Measurements from ENCODE around the gene CSRNP3. TPM values are rescaled to one million over a fixed set of nuclear protein-coding genes. Genes with fewer than 3 reads are reported as not detected.

CSRNP3 gene
- polyA plus RNA-seq, 1 donor (not counting 4 experiments of a cell fraction or from before 2014, with no cell fraction given): 0.87 TPM

- no peak overlapping the region for H3K27ac ChIP-seq (ENCODE audit: control insufficient read depth, insufficient read depth, low read length)
- FAIRE-seq (no peak), DNase-seq (ENCODE audit: low read depth, low spot score) (no peak)
- no peak overlapping the region for H3K9ac ChIP-seq (ENCODE audit: control insufficient read depth, extremely low read depth, insufficient read depth, low read length)
- no peaks in the 10 kb centered on the region for H3K9me1 ChIP-seq (ENCODE audit: control insufficient read depth, extremely low read depth, insufficient read depth, low read length)
- no peaks in the 10 kb centered on the region for H3K27me3 ChIP-seq (ENCODE audit: control insufficient read depth, extremely low read depth, insufficient read depth, low read length)
- H3K36me3 ChIP-seq (ENCODE audit: control insufficient read depth in 2 of 2, extremely low read depth in 1 of 2, insufficient read depth in 2 of 2, low read length in 2 of 2): no peaks in the 10 kb centered on the region
- no peak overlapping the region for H2AFZ ChIP-seq (ENCODE audit: control insufficient read depth, low read length)
- no peak overlapping the region for H3K4me3 ChIP-seq (ENCODE audit: control insufficient read depth in 2 of 3, extremely low read depth in 1 of 3, insufficient read depth in 2 of 3, low read depth in 1 of 3, low read length in 3 of 3)
- no peaks in the 10 kb centered on the region for H4K20me1 ChIP-seq (ENCODE audit: control insufficient read depth, extremely low read depth, insufficient read depth, low read length)
- H3K4me2 ChIP-seq (ENCODE audit: control insufficient read depth, extremely low read depth, insufficient read depth, low read depth, low read length): no peak overlapping the region
- H3K9me3 ChIP-seq (ENCODE audit: control insufficient read depth, low read depth, low read length): no peaks in the 10 kb centered on the region
- no peaks in the 10 kb centered on the region for H3K4me1 ChIP-seq (ENCODE audit: control insufficient read depth, extremely low read depth, insufficient read depth, low read length)
- dilution Hi-C loops (cut with MboI; ENCODE audit: extremely low pct_ligation_motif_present, low sequenced_read_pairs): no loop called here
- no peak for TF ChIP-seq EZH2 (IDR thresholded peaks at IDR 0.05; ENCODE audit: low read length)
- no peak for TF ChIP-seq CTCF (optimal IDR thresholded peaks at IDR 0.05 in 1 of 3, IDR thresholded peaks at IDR 0.05 in 1 of 3, conservative IDR thresholded peaks at IDR 0.05 in 1 of 3; ENCODE audit: extremely low read depth in 1 of 3, insufficient read depth in 2 of 3, low read length in 3 of 3)
- H3K79me2 ChIP-seq (ENCODE audit: control insufficient read depth, insufficient read depth, low read length): no peaks in the 10 kb centered on the region
Measured at GRCh38 chr2:165431014-165431413, 38.5 kb upstream of the CSRNP3 start.

- TF ChIP-seq CTCF (optimal IDR thresholded peaks at IDR 0.05 in 1 of 3, IDR thresholded peaks at IDR 0.05 in 1 of 3, conservative IDR thresholded peaks at IDR 0.05 in 1 of 3; ENCODE audit: extremely low read depth in 1 of 3, insufficient read depth in 2 of 3, low read length in 3 of 3): no peak
- no peak for TF ChIP-seq EZH2 (IDR thresholded peaks at IDR 0.05; ENCODE audit: low read length)
- Histone ChIP-seq H3K9ac (ENCODE audit: control insufficient read depth, extremely low read depth, insufficient read depth, low read length) (no peak overlapping the region), H3K4me1 (ENCODE audit: control insufficient read depth, extremely low read depth, insufficient read depth, low read length) (no peaks in the 10 kb centered on the region), H3K27ac (ENCODE audit: control insufficient read depth, insufficient read depth, low read length) (no peak overlapping the region), H3K9me3 (ENCODE audit: control insufficient read depth, low read depth, low read length) (no peaks in the 10 kb centered on the region), H3K79me2 (ENCODE audit: control insufficient read depth, insufficient read depth, low read length) (no peaks in the 10 kb centered on the region), H3K4me3 (ENCODE audit: control insufficient read depth in 2 of 3, extremely low read depth in 1 of 3, insufficient read depth in 2 of 3, low read depth in 1 of 3, low read length in 3 of 3) (no peak overlapping the region), H3K9me1 (ENCODE audit: control insufficient read depth, extremely low read depth, insufficient read depth, low read length) (no peaks in the 10 kb centered on the region), H3K36me3 (ENCODE audit: control insufficient read depth in 2 of 2, extremely low read depth in 1 of 2, insufficient read depth in 2 of 2, low read length in 2 of 2) (no peaks in the 10 kb centered on the region), H4K20me1 (ENCODE audit: control insufficient read depth, extremely low read depth, insufficient read depth, low read length) (no peaks in the 10 kb centered on the region), H3K4me2 (ENCODE audit: control insufficient read depth, extremely low read depth, insufficient read depth, low read depth, low read length) (no peak overlapping the region), H2AFZ (ENCODE audit: control insufficient read depth, low read length) (no peak overlapping the region), H3K27me3 (ENCODE audit: control insufficient read depth, extremely low read depth, insufficient read depth, low read length) (no peaks in the 10 kb centered on the region)
- no peak for DNase-seq (ENCODE audit: low read depth, low spot score)
- no peak for FAIRE-seq
- dilution Hi-C loops (cut with MboI; ENCODE audit: extremely low pct_ligation_motif_present, low sequenced_read_pairs): no loop called here
Measured at GRCh38 chr2:165432234-165432966, 37.1 kb upstream of the CSRNP3 start.
